HG03025 (cell line): ENCODE data around the gene HYAL2.
"Not testable (repeated sequence)": the region's sequence is repeated elsewhere in the genome, so short reads cannot be mapped to it uniquely, and the experiment has no call there.

Source experiments
- ATAC-seq: cut with Tn5 transposase; IDR thresholded peaks from one replicate; pipeline ENCODE4 v1.9.1; 2021; ENCODE audit warnings: mild to moderate bottlenecking, moderate library complexity; ENCODE audit not compliant: unreplicated experiment, low FRiP score

Gene HYAL2

GRCh38 chr3:50294089-50294488 is 28.5 kb downstream of the HYAL2 start:
- no peak for ATAC-seq

GRCh38 chr3:50293079-50293801 is 29.3 kb downstream of the HYAL2 start:
- no peak for ATAC-seq

GRCh38 chr3:50292159-50293078 is 30.1 kb downstream of the HYAL2 start, which contains the start of gene IFRD2:
TSS of gene IFRD2 (minus strand) at chr3:50292429. CDS start at chr3:50292274, 155 bp downstream.
- peak; percentile 73 for ATAC-seq

GRCh38 chr3:50290161-50290641 is 32.3 kb downstream of the HYAL2 start:
- ATAC-seq: no peak

- no peak for ATAC-seq
Observed at GRCh38 chr3:50289130-50289529, 33.4 kb downstream of the HYAL2 start.

GRCh38 chr3:50288387-50289007 is 34.0 kb downstream of the HYAL2 start:
- no peak for ATAC-seq

- ATAC-seq: no peak
Observed at GRCh38 chr3:50287262-50287661, 35.3 kb downstream of the HYAL2 start.

- ATAC-seq: no peak
Observed at GRCh38 chr3:50286322-50287227, 36.0 kb downstream of the HYAL2 start.

- ATAC-seq: not testable (repeated sequence)
Observed at GRCh38 chr3:50284121-50284520, 38.4 kb downstream of the HYAL2 start.

GRCh38 chr3:50279255-50280016 is 43.1 kb downstream of the HYAL2 start:
- no peak for ATAC-seq

- ATAC-seq: no peak
Observed at GRCh38 chr3:50278880-50279224, 43.7 kb downstream of the HYAL2 start, which contains the start of gene LSMEM2. TSS of gene LSMEM2 (plus strand) at chr3:50279087. CDS start at chr3:50279114, 27 bp downstream.

- no peak for ATAC-seq
Observed at GRCh38 chr3:50278123-50278879, 44.2 kb downstream of the HYAL2 start.

GRCh38 chr3:50276762-50277101 is 45.8 kb downstream of the HYAL2 start:
- ATAC-seq: no peak

GRCh38 chr3:50275996-50276761 is 46.4 kb downstream of the HYAL2 start:
- no peak for ATAC-seq

GRCh38 chr3:50275141-50275995 is 47.2 kb downstream of the HYAL2 start:
- no peak for ATAC-seq

GRCh38 chr3:50274371-50275104 is 48.0 kb downstream of the HYAL2 start:
- no peak for ATAC-seq
